HUES6 (cell line): ENCODE measurements around the gene EOLA1.
"Not testable (repeated sequence)": the region's sequence is repeated elsewhere in the genome, so short reads cannot be mapped to it uniquely, and the experiment has no call there.

Source experiments
- H3K27ac ChIP-seq: 2 replicates; pipeline ENCODE4 v1.7.0; 2013; ENCODE audit warnings: low read depth, mild to moderate bottlenecking, low read length, inconsistent platforms
- H3K27me3 ChIP-seq: 2 replicates; pipeline ENCODE4 v1.6.1; 2013; ENCODE audit warnings: low read length; ENCODE audit not compliant: control insufficient read depth, insufficient read depth
- H3K36me3 ChIP-seq: 2 replicates; pipeline ENCODE4 v1.6.1; 2013; ENCODE audit warnings: low read length; ENCODE audit not compliant: control insufficient read depth, insufficient read depth
- H3K4me1 ChIP-seq: 2 replicates; pipeline ENCODE4 v1.6.1; 2013; ENCODE audit warnings: low read length; ENCODE audit not compliant: control insufficient read depth, insufficient read depth
- H3K4me3 ChIP-seq: 2 replicates; pipeline ENCODE4 v1.5.1; 2013; ENCODE audit warnings: low read depth, low read length
- H3K9ac ChIP-seq: one replicate; pipeline ENCODE4 v1.6.1; 2013; ENCODE audit warnings: mild to moderate bottlenecking, low read length
- H3K9me3 ChIP-seq: 2 replicates; pipeline ENCODE4 v1.6.1; 2013; ENCODE audit warnings: low read depth, low read length; ENCODE audit not compliant: control insufficient read depth, insufficient read depth

The EOLA1 gene

DNA sequence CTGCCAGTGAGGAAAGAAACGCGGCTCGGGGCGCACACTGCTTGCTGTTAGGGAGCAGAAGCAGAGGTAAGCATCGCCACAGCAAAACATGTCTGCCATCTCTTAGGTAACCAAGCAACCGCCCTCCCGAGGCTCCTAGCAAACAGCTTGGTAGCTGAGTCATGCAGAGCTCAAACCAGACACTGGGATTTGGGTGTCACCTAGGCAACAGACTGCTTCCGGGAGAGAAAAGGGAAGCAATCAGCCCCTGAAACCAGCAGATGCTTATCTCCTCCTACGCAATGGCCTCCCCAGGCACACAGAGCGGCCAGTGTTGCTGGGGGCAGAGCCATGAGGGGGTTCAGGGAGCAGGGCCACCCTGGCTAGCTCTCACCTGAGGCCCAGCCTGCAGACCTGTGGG lies 37.4 kb upstream of the EOLA1 start:
- not testable (repeated sequence) for H3K27ac ChIP-seq, H3K4me3 ChIP-seq

DNA sequence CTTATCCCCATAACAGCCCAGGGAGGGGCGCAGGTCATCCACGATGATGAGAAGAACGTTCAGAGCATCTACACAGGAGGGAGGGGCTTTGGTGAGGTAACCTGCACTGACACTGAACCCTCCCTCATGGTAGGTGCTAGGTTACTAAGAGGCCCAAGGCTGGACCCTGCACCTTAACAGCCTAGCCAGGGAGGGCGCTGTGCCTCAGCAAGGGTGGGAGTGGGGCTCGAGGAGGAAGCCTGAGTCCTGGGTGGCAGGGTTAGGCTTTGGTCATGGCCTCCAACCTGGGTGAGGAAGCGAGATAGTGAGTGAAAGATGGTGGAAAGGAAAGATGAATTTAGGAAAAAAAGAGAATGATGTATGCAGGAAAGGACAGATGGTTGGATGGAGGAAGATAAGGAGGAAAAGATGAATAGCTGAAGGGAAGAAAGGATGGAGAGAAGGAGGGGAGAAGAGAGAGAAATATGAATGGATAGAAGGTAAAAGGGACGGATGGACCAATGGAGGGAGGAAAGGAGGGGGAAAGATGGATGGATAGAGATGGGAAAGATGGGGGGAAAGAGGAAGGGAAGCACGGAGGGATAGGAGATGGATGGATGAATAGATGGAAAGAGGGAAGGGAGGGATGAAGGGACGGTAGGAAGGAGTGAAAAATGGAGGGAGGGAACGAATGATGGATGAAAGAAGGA lies 36.4 kb upstream of the EOLA1 start:
- peaks cover 29% of the 10 kb centered on the region for H3K36me3 ChIP-seq
- H3K27ac ChIP-seq = no peak overlapping the region
- peak overlapping the region; percentile 87 for H3K9ac ChIP-seq
- H3K27me3 ChIP-seq = peaks cover 13% of the 10 kb centered on the region; the same call in 1 of the 2 replicates
- peaks cover 30% of the 10 kb centered on the region for H3K4me1 ChIP-seq
- H3K9me3 ChIP-seq = no peaks in the 10 kb centered on the region
- peak overlapping the region; percentile 75 for H3K4me3 ChIP-seq

More for the DNA sequence above, 37.4 kb upstream of the EOLA1 start:
- H3K27me3 ChIP-seq, H3K9me3 ChIP-seq: not testable (repeated sequence)
- Histone ChIP-seq H3K36me3 (peaks cover 34% of the 10 kb centered on the region), H3K4me1 (peaks cover 27% of the 10 kb centered on the region), H3K9ac (peak overlapping the region; percentile 46)

DNA sequence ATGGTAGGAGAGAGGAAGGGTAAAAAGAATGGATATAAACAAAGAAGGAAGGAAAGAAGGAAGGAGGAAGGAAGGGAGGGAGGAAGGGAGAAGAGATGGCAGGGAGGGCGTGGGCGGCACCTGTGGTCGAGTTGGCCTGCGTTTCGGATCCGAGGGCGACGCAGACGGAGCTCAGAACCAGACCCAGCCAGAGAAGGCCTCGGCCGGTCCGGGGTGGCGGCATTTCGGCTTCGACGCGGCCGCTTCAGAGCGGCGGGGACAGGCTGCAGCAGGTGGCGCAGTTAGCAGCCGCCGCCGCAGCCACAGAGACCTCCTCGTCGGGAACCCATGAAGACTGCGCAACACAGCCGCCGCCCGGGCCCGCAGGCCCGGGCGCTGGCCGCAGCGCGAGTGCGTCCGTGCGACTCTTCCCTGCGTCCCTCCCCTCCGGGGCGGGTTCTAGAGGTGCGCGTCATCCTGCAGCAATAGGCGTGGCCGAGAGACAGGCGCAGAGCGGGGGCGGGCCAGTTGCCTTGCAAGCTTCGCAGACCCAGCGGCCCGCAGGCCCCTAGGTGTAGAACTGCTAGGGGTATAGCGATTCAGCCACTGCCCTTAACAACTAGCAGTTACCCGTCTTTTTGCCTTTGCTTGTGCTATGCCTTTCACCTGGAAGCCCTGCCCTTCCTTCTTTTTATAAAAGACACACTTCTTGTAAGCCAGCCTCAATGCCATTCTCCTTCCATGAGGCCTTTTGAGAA lies 35.7 kb upstream of the EOLA1 start, which contains the start of gene IDS:
IDS (minus strand) TSS at position 392 of the 737 bp plus-strand sequence; CDS start at position 223, 169 bp downstream.
- H3K36me3 ChIP-seq = peaks cover 24% of the 10 kb centered on the region
- no peaks in the 10 kb centered on the region for H3K9me3 ChIP-seq
- no peak within 1 kb of the TSS for H3K27ac ChIP-seq
- peaks cover 37% of the 10 kb centered on the region for H3K4me1 ChIP-seq
- peaks cover 17% of the 10 kb centered on the region; the same call in 1 of the 2 replicates for H3K27me3 ChIP-seq
- H3K4me3 ChIP-seq = peak within 1 kb of the TSS; percentile 75
- peak within 1 kb of the TSS; percentile 87 for H3K9ac ChIP-seq

DNA sequence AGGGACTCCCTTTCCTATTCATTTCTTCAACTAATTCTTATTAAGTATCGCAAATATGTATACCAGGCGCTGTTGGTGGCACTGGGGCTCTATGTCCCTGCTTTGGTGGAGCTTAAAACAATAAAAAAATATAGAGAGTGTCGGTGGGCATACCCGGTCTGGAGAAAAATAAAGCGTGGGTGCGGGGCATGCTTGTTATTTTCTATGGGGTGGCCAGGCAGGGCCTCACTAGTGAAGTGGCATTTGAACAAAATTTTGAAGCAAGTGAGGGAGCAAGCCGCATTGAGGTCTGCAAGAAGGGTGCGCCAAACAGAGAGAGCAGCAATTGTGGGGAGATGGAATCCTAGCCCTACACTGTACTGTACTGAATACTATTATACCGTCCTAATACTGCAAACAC lies 35.1 kb upstream of the EOLA1 start:
- Histone ChIP-seq H3K9me3 (no peaks in the 10 kb centered on the region), H3K27ac (no peak overlapping the region), H3K4me3 (peak overlapping the region; percentile 75), H3K36me3 (peaks cover 18% of the 10 kb centered on the region), H3K9ac (no peak overlapping the region), H3K27me3 (peaks cover 17% of the 10 kb centered on the region; the same call in 1 of the 2 replicates), H3K4me1 (peaks cover 43% of the 10 kb centered on the region)

DNA sequence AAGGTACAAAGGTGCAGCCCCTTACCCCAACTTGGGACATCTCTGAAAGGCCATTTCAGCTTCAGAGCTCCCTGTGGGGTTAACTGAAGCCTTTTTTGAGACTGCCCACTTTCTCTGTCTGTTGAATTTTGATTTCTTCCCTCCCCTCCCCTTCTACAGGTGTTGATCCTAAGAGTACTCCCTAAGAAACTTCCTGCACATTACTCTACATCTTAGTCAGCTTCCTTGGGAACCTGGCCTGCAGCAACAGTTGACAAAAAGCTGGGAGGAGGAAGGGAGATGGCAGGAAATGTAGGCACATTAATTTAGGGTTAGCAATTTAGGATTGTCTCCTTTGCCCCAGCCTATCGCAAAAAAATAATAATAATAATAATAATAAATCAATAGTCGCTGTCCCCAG lies 34.5 kb upstream of the EOLA1 start:
- no peak overlapping the region for H3K4me3 ChIP-seq
- peaks cover 50% of the 10 kb centered on the region for H3K4me1 ChIP-seq
- H3K36me3 ChIP-seq = peaks cover 11% of the 10 kb centered on the region
- no peak overlapping the region for H3K9ac ChIP-seq
- H3K27me3 ChIP-seq = peaks cover 17% of the 10 kb centered on the region; the same call in 1 of the 2 replicates
- H3K9me3 ChIP-seq = no peaks in the 10 kb centered on the region
- H3K27ac ChIP-seq = no peak overlapping the region

DNA sequence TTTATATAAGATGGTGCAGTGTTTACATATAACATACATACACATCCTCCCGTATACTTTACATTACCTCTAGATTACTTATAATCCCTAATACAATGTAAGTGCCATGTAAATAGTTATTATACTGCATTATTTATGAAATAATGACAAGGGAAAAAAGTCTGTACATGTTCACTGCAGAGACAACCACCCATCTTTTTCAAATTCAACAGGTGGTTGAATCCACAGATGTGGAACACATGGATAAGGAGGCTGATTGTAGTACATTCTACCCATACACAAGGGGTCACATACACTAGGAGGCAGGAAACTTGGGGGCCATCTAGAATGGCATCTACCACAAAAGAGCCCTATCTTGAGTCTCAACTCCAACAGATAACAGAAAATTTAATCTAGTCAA lies 32.3 kb upstream of the EOLA1 start:
- no peaks in the 10 kb centered on the region for H3K9me3 ChIP-seq
- H3K27ac ChIP-seq = no peak overlapping the region
- no peaks in the 10 kb centered on the region for H3K36me3 ChIP-seq
- peaks cover 17% of the 10 kb centered on the region; the same call in 1 of the 2 replicates for H3K27me3 ChIP-seq
- H3K4me1 ChIP-seq = peaks cover 54% of the 10 kb centered on the region
- H3K9ac ChIP-seq = no peak overlapping the region
- no peak overlapping the region for H3K4me3 ChIP-seq

DNA sequence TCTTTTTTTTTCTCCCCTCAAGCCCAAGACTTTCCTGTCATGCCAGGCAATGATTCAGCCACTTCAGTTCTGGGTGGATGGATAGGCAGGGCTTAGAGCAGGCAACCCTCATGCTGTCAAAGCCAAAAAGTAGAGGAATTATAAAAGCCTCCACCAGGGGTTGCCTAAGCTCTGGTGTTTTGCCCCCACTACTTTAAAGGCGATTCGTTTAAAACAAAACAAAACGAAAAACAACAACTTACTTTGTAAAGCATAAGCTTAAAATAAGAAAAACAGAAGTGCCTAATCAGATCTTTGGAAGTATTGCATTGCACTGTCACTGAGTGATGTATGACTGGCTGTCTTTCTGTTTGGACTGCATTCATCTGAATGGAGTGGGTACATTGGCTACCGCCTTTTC lies 30.4 kb upstream of the EOLA1 start:
- H3K9me3 ChIP-seq = no peaks in the 10 kb centered on the region
- no peak overlapping the region for H3K9ac ChIP-seq
- H3K4me1 ChIP-seq = peaks cover 41% of the 10 kb centered on the region; the same call in 1 of the 2 replicates
- H3K36me3 ChIP-seq = no peaks in the 10 kb centered on the region
- H3K27ac ChIP-seq = no peak overlapping the region
- H3K4me3 ChIP-seq = no peak overlapping the region
- peaks cover 17% of the 10 kb centered on the region; the same call in 1 of the 2 replicates for H3K27me3 ChIP-seq

DNA sequence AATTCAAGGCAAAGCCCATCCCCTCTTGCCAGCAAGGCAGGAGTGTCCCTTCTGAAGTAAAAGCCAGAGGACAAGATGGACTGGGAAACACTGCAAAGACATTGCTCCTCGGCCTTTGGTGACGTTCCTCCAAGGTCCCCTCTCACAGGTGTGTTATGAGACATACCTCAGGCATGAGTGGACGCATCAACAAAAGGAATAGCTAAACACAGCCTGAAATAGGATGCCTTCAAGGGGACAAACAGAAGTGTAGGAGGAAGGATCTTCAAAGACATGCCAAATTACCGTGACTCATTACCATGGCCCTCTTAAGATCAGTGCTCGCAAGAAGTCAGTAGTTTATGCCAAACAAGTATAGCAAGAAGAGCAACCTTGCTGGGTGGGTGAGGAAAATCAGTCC lies 29.7 kb upstream of the EOLA1 start:
- Histone ChIP-seq H3K9ac (no peak overlapping the region), H3K27ac (no peak overlapping the region), H3K4me3 (no peak overlapping the region), H3K4me1 (peaks cover 34% of the 10 kb centered on the region; the same call in 1 of the 2 replicates), H3K9me3 (no peaks in the 10 kb centered on the region), H3K36me3 (no peaks in the 10 kb centered on the region), H3K27me3 (peaks cover 17% of the 10 kb centered on the region; the same call in 1 of the 2 replicates)

DNA sequence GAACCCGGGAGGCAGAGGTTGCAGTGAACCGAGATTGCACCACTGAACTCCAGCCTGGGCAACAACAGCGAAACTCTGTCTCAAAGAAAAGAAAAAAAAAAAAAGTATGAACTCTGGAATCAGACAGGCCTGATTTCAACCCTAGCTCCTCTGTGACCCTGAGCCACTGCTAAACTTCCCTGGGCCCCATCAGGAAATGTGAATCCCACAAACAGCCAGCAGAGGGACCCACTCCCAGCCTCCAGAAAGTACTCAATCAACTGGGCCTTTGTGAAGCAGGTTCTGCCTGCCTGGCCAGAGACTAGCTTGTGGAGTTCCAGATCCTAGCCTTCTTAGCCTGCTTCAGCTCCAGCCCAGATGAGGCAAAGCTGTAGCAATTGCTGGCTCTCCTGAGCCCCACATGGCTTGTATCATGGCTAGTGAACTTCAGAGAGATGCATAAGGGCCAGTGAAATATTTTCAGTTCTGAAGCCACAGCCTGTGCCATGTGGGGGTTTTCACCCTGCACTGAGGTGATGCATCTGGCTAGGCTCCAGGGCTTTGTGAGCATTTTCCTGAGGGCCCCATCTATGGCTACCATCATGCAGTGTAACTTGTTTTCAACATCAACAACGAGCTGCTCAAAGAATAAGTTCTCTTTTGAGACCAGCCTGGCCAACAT lies 28.5 kb upstream of the EOLA1 start:
- peaks cover 17% of the 10 kb centered on the region; the same call in 1 of the 2 replicates for H3K27me3 ChIP-seq
- H3K36me3 ChIP-seq = no peaks in the 10 kb centered on the region
- peaks cover 32% of the 10 kb centered on the region; the same call in 1 of the 2 replicates for H3K4me1 ChIP-seq
- H3K9me3 ChIP-seq = no peaks in the 10 kb centered on the region
- no peak overlapping the region for H3K9ac ChIP-seq
- no peak overlapping the region for H3K27ac ChIP-seq
- H3K4me3 ChIP-seq = no peak overlapping the region

DNA sequence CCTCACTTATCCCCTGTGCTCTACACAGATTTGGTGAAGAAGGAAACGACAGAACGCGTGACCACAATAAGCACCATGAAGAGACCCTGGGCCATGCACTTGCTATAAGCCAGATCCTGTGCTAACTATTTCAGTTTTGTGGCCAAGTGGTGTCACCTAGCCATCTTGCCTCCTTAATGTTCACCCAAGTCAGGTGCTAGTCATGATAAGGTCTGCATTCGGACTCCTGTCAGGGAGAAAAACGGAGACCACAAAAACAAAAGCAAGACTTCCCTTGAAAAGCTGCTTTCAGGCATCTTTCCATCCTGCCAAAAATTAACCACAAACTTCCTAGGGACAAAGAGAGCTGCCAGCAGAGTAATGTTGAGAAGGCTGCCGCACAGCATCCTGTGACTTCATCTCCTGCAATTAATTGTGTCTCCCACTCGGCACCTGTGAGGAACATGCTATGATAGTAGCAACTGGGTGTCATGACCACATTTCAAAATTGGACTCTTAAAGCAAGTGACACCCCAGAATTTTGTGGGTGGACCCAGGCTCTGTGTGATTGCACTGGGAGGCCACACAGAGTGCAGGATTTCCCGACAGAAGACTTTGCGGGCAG lies 26.9 kb upstream of the EOLA1 start:
- Histone ChIP-seq H3K27me3 (peaks cover 7% of the 10 kb centered on the region; the same call in 1 of the 2 replicates), H3K4me3 (no peak overlapping the region), H3K9me3 (no peaks in the 10 kb centered on the region), H3K27ac (no peak overlapping the region), H3K9ac (no peak overlapping the region), H3K36me3 (no peaks in the 10 kb centered on the region), H3K4me1 (peaks cover 32% of the 10 kb centered on the region; the same call in 1 of the 2 replicates)
